Suprapubic skin (tissue), 4 donors: ENCODE results near the gene S100A3.

Experiments used
- POLR2A ChIP-seq, 2 donors: fragments of 450-650 bp; IDR thresholded peaks; one replicate each; pipeline ENCODE4 v1.6.1; 2017; ENCODE audit warnings: antibody characterized with exemption in 2 of 2, mild to moderate bottlenecking in 2 of 2, moderate library complexity in 2 of 2
- POLR2AphosphoS5 ChIP-seq, 3 donors: sonication (generic); formaldehyde crosslinking; IDR thresholded peaks; one replicate each; pipeline ENCODE4 v1.6.1; 2017; ENCODE audit warnings: antibody characterized with exemption in 3 of 3
- TF ChIP-seq, protein P1 (sequence below), 2 donors: fragments of 200-600 bp in 1 of 2; fragments of 450-650 bp in 1 of 2; sonication (generic) in 1 of 2; IDR thresholded peaks; one replicate each; pipeline ENCODE4 v1.5.1; 2016 to 2019; ENCODE audit warnings: antibody characterized with exemption in 2 of 2, mild to moderate bottlenecking in 1 of 2, moderate library complexity in 1 of 2

DNA sequence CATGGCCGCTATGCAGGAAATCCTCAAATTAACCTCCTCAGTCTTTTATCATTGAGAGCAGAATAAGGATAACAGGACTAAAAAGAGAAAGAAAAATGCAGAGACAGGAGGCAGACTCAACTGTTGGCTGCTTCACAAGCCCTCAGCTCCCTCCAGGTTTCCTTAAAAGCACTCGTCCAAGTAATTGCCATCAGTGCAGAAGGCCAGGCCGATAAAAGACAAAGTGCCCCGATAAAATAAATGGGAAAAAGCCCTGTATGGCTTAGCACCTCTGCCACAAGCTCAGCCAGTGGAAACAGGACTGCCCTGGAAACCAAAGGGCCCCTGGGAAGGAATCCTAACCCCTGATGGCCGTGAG lies 21.4 kb downstream of the S100A3 start:
- TF ChIP-seq, protein P1, sequence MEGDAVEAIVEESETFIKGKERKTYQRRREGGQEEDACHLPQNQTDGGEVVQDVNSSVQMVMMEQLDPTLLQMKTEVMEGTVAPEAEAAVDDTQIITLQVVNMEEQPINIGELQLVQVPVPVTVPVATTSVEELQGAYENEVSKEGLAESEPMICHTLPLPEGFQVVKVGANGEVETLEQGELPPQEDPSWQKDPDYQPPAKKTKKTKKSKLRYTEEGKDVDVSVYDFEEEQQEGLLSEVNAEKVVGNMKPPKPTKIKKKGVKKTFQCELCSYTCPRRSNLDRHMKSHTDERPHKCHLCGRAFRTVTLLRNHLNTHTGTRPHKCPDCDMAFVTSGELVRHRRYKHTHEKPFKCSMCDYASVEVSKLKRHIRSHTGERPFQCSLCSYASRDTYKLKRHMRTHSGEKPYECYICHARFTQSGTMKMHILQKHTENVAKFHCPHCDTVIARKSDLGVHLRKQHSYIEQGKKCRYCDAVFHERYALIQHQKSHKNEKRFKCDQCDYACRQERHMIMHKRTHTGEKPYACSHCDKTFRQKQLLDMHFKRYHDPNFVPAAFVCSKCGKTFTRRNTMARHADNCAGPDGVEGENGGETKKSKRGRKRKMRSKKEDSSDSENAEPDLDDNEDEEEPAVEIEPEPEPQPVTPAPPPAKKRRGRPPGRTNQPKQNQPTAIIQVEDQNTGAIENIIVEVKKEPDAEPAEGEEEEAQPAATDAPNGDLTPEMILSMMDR (IDR thresholded peaks at IDR 0.05): no peak
- TF ChIP-seq POLR2AphosphoS5 (IDR thresholded peaks at IDR 0.05) (no peak), POLR2A (IDR thresholded peaks at IDR 0.05) (no peak)
